ENCODE results near the gene HPS4.
A peak's percentile ranks its signal among the peaks of the same experiment; 100 is the strongest.

The HPS4 gene

GRCh38 chr22:26515931-26516330, 32.3 kb upstream of the HPS4 start:
- no peaks in the 10 kb centered on the region for H3K36me3 Mint-ChIP-seq (ENCODE audit: low read depth)
- peak overlapping the region in 2 of 3 experiments; percentile 8 to 55 for H3K4me3 Mint-ChIP-seq
- H3K27ac Mint-ChIP-seq = no peak overlapping the region
- no peaks in the 10 kb centered on the region for H3K9me3 Mint-ChIP-seq
- no peak for TF ChIP-seq CTCF (IDR thresholded peaks at IDR 0.05; ENCODE audit: unreplicated experiment in 3 of 3)
- no peaks in the 10 kb centered on the region for H3K27me3 Mint-ChIP-seq (ENCODE audit: low read depth)
- H3K4me1 Mint-ChIP-seq = peaks cover 30% of the 10 kb centered on the region

GRCh38 chr22:26514419-26515161, 31.0 kb upstream of the HPS4 start:
- Mint-ChIP-seq H3K4me3 (peak overlapping the region; percentile 52 to 100 (median 82)), H3K27ac (no peak overlapping the region), H3K4me1 (peaks cover 33% of the 10 kb centered on the region), H3K27me3 (ENCODE audit: low read depth) (no peaks in the 10 kb centered on the region), H3K36me3 (ENCODE audit: low read depth) (peaks cover 5% of the 10 kb centered on the region), H3K9me3 (no peaks in the 10 kb centered on the region)
- TF ChIP-seq CTCF (IDR thresholded peaks at IDR 0.05; ENCODE audit: unreplicated experiment in 3 of 3) = no peak

- peaks cover 33% of the 10 kb centered on the region for H3K4me1 Mint-ChIP-seq
- peak overlapping the region; percentile 99 to 100 (median 100) for H3K4me3 Mint-ChIP-seq
- no peak for TF ChIP-seq CTCF (IDR thresholded peaks at IDR 0.05; ENCODE audit: unreplicated experiment in 3 of 3)
- no peaks in the 10 kb centered on the region for H3K27me3 Mint-ChIP-seq (ENCODE audit: low read depth)
- no peaks in the 10 kb centered on the region for H3K9me3 Mint-ChIP-seq
- peak overlapping the region; percentile 92 to 99 (median 94) for H3K27ac Mint-ChIP-seq
- H3K36me3 Mint-ChIP-seq (ENCODE audit: low read depth) = peaks cover 11% of the 10 kb centered on the region
Observed at GRCh38 chr22:26513838-26514237, 30.3 kb upstream of the HPS4 start.

- peaks cover 33% of the 10 kb centered on the region for H3K4me1 Mint-ChIP-seq
- no peaks in the 10 kb centered on the region for H3K9me3 Mint-ChIP-seq
- peak within 1 kb of the TSS; percentile 92 to 99 (median 94) for H3K27ac Mint-ChIP-seq
Observed at GRCh38 chr22:26512149-26512793, 28.7 kb upstream of the HPS4 start, which contains the start of gene TFIP11. Gene TFIP11, minus strand, starts transcription at chr22:26512473. Its CDS starts 2,201 bp downstream, at chr22:26510272.

GRCh38 chr22:26508148-26508547, 24.6 kb upstream of the HPS4 start:
- no peak for TF ChIP-seq CTCF (IDR thresholded peaks at IDR 0.05; ENCODE audit: unreplicated experiment in 3 of 3)
- H3K36me3 Mint-ChIP-seq (ENCODE audit: low read depth) = peaks cover 43% of the 10 kb centered on the region
- H3K9me3 Mint-ChIP-seq = no peaks in the 10 kb centered on the region
- no peaks in the 10 kb centered on the region for H3K27me3 Mint-ChIP-seq (ENCODE audit: low read depth)
- no peak overlapping the region for H3K27ac Mint-ChIP-seq
- H3K4me3 Mint-ChIP-seq = no peak overlapping the region
- peaks cover 21% of the 10 kb centered on the region for H3K4me1 Mint-ChIP-seq

More at GRCh38 chr22:26512149-26512793, 28.7 kb upstream of the HPS4 start, which contains the start of gene TFIP11:
- H3K36me3 Mint-ChIP-seq (ENCODE audit: low read depth) = peaks cover 11% of the 10 kb centered on the region
- no peaks in the 10 kb centered on the region for H3K27me3 Mint-ChIP-seq (ENCODE audit: low read depth)
- TF ChIP-seq CTCF (IDR thresholded peaks at IDR 0.05; ENCODE audit: unreplicated experiment in 3 of 3) = no peak
- H3K4me3 Mint-ChIP-seq = peak within 1 kb of the TSS; percentile 99 to 100 (median 100)

Data from nephron (organoid).